A172 (cell line): ENCODE data around the gene ZSCAN26. TPM values are rescaled to one million over a fixed set of nuclear protein-coding genes. Genes with fewer than 3 reads are reported as not detected.
"Not testable (repeated sequence)": the region's sequence is repeated elsewhere in the genome, so short reads cannot be mapped to it uniquely, and the experiment has no call there.

ENCODE experiments used
- DNase-seq: peaks from one replicate; pipeline ENCODE4 v3.0.0-alpha.2; 2015; ENCODE audit warnings: low spot score
- total RNA-seq: library from RNA; depleted of rRNA; stranded (reverse); fragments of >200 nt; shearing (Covaris generic); gene quantifications from 2 replicates; pipeline ENCODE4 v1.2.3, GENCODE V29; 2014; rRNA removed

Gene ZSCAN26
- total RNA-seq, 1 experiment from 2014 or later, result 18.7 TPM

DNA sequence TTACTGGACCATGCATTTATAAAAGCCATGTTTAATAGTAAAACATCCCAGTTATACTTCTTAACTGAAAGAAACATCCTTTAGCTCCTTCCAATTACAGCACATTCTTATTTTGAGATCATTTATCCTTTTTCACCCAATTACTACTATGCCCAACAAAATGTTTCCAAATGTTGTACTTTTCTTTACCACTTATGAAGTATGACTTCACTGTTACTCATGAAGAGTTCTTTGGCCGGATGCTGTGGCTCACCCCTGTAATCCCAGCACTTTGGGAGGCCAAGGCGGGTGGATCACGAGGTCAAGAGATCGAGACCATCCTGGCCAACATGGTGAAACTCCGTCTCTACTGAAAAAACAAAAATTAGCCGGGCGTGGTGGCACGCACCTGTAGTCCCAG, 50.9 kb downstream of the ZSCAN26 start:
- DNase-seq, result not testable (repeated sequence)

GRCh38 chr6:28322661-28323060, 55.7 kb downstream of the ZSCAN26 start:
- DNase-seq, result no peak

DNA sequence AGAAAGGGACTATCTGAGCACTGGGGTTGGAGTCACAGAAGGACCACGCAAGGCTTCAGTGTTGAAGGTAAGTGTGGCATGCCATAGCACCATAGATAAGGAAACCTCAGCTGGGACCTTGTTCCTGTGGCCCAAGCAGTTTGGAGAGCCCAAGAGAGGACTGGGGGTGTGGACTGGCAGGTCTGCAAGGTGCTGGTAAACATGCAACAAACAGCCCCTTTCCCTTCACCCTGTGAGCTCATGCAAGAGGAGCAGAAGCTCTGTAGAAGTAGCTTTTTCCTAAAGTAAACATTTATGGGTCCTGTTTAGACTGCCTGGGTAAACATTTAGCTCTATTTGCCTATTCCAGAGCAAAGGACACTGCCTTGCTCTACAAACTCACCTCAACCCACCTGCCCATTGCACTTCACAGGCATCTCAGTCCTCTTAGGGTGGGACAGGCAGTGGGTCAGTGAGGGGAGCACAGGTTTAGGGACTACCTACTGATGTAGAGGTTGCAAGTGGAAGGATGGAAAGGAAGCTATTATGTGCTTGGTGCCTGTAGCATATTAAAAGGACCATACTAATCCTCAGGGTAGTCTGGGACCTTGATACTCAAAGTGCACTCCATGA, 57.0 kb downstream of the ZSCAN26 start:
- no peak for DNase-seq

DNA sequence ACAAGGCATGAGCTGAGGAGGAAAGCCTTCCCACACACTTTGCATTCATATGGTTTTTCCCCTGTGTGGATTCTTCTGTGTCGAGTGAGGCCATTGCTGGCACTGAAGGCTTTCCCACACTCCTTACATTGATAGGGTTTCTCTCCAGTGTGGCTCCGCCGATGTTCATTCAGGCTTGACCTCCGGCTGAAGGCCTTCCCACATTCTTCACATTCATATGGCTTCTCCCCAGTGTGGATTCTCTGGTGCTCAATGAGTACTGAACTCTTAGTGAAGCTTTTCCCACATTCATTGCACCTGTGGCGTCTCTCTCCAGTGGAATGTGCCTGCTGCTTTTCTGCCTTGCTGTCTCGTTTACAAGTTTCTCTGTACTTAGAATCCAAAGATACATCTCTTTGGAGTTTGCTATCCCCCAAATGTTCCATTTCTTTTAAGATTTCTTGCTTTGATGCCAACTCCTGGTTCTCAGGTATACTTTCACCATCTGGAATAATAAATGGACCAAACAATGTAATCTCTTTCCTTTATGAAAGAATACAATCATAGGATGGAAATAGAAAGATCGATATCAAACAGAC, 59.5 kb downstream of the ZSCAN26 start:
- no peak for DNase-seq

Other genes starting within 250 kb of the ZSCAN26 start
- gene ZNF165, start 186.6 kb upstream of the ZSCAN26 start, total RNA-seq, result 0.09 and 1.4 TPM in 2 replicates
- gene ZSCAN16, start 142.5 kb upstream of the ZSCAN26 start, total RNA-seq, result 7.7 and 9.9 TPM in 2 replicates
- gene ZKSCAN8, start 125.3 kb upstream of the ZSCAN26 start, total RNA-seq, result 10.2 and 10.4 TPM in 2 replicates
- gene ZSCAN9, start 41.9 kb upstream of the ZSCAN26 start, total RNA-seq, result 14.0 and 17.0 TPM in 2 replicates
- 3.5 and 5.6 TPM in 2 replicates for gene ZKSCAN4, start 14.9 kb upstream of the ZSCAN26 start, total RNA-seq
- gene NKAPL, start 7.8 kb upstream of the ZSCAN26 start, total RNA-seq, result not detected in 2 replicates
- gene PGBD1, start 14.4 kb downstream of the ZSCAN26 start, total RNA-seq, result 9.1 and 12.0 TPM in 2 replicates
- gene ZSCAN31, start 69.0 kb downstream of the ZSCAN26 start, total RNA-seq, result 17.4 and 24.4 TPM in 2 replicates
- 3.7 and 5.0 TPM in 2 replicates for gene ZKSCAN3, start 82.8 kb downstream of the ZSCAN26 start, total RNA-seq
- 5.3 and 7.3 TPM in 2 replicates for gene ZSCAN12, start 132.6 kb downstream of the ZSCAN26 start, total RNA-seq
- gene ZSCAN23, start 176.3 kb downstream of the ZSCAN26 start, total RNA-seq, result 1.0 and 3.2 TPM in 2 replicates
- not detected in 2 replicates for gene GPX6, start 248.7 kb downstream of the ZSCAN26 start, total RNA-seq